Neural cell (in vitro differentiated cells): Measurements from ENCODE around the gene SSC5D. TPM values are rescaled to one million over a fixed set of nuclear protein-coding genes. Genes with fewer than 3 reads are reported as not detected.

Experiments
- H2AFZ ChIP-seq: fragments of 200-600, 300-800 bp; sonication (generic), shearing (Covaris generic); 2 replicates; pipeline ENCODE4 v1.6.0; 2014; ENCODE audit warnings: low read depth, mild to moderate bottlenecking, antibody characterized with exemption, low read length, moderate library complexity
- H3F3A ChIP-seq: fragments of 200-600 bp; shearing (Covaris generic); 2 replicates; pipeline ENCODE4 v1.6.1; 2016; ENCODE audit warnings: mild to moderate bottlenecking, moderate library complexity, mixed read lengths, antibody characterized with exemption, low read length; ENCODE audit not compliant: insufficient read depth, poor library complexity, severe bottlenecking
- H3K27ac ChIP-seq: fragments of 200-600, 300-800 bp; sonication (generic), shearing (Covaris generic); 2 replicates; pipeline ENCODE4 v1.5.1; 2014; ENCODE audit warnings: mild to moderate bottlenecking, low read length, moderate library complexity
- H3K27me3 ChIP-seq: fragments of 300-800, 200-600 bp; sonication (generic), shearing (Covaris generic); 2 replicates; pipeline ENCODE4 v1.6.0; 2014; ENCODE audit warnings: mild to moderate bottlenecking, low read depth, low read length, moderate library complexity; ENCODE audit not compliant: insufficient read depth
- H3K36me3 ChIP-seq: fragments of 300-800, 200-600 bp; sonication (generic), shearing (Covaris generic); 2 replicates; pipeline ENCODE4 v1.5.1; 2014; ENCODE audit warnings: mild to moderate bottlenecking, antibody characterized with exemption, low read length, moderate library complexity; ENCODE audit not compliant: insufficient read depth
- H3K4me2 ChIP-seq: fragments of 300-800, 200-600 bp; sonication (generic), shearing (Covaris generic); 2 replicates; pipeline ENCODE4 v1.6.0; 2014; ENCODE audit warnings: mild to moderate bottlenecking, low read length
- H3K4me3 ChIP-seq: fragments of 300-800, 200-600 bp; sonication (generic), shearing (Covaris generic); 2 replicates; pipeline ENCODE4 v1.5.1; 2014; ENCODE audit warnings: mild to moderate bottlenecking, low read length, moderate library complexity
- H3K79me2 ChIP-seq: fragments of 200-600 bp; shearing (Covaris generic); replicated peaks from 2 replicates; pipeline ENCODE4 v1.6.0; 2014; ENCODE audit warnings: mild to moderate bottlenecking, low read length, moderate library complexity; ENCODE audit not compliant: insufficient read depth
- H3K9ac ChIP-seq: fragments of 300-800, 200-600 bp; sonication (generic), shearing (Covaris generic); 2 replicates; pipeline ENCODE4 v1.6.1; 2016; ENCODE audit warnings: mild to moderate bottlenecking, low read length, mixed read lengths
- H3K9me2 ChIP-seq: fragments of 200-600 bp; shearing (Covaris generic); 2 replicates; pipeline ENCODE4 v1.6.1; 2016; ENCODE audit warnings: mild to moderate bottlenecking, low read length, mixed read lengths; ENCODE audit not compliant: insufficient read depth
- H3K9me3 ChIP-seq: fragments of 200-600, 300-800 bp; sonication (generic), shearing (Covaris generic); 2 replicates; pipeline ENCODE4 v1.6.1; 2016; ENCODE audit warnings: mild to moderate bottlenecking, mixed run types, low read length, moderate library complexity, mixed read lengths
- H4K20me1 ChIP-seq: fragments of 200-600 bp; shearing (Covaris generic); 2 replicates; pipeline ENCODE4 v1.6.1; 2016; ENCODE audit warnings: mild to moderate bottlenecking, mixed run types; ENCODE audit not compliant: insufficient read depth
- EP300 ChIP-seq: fragments of 450-650 bp; conservative IDR thresholded peaks from 2 replicates; pipeline ENCODE4 v1.6.1; 2014; ENCODE audit warnings: antibody characterized with exemption, mild to moderate bottlenecking, moderate library complexity; ENCODE audit not compliant: poor library complexity, severe bottlenecking
- EZH2 ChIP-seq: fragments of 200-600, 300-800 bp; shearing (Covaris generic), sonication (generic); IDR thresholded peaks from 2 replicates; pipeline ENCODE4 v1.6.1; 2014; ENCODE audit warnings: antibody characterized with exemption, low read length, borderline replicate concordance, mild to moderate bottlenecking; ENCODE audit not compliant: insufficient read depth, poor library complexity, severe bottlenecking
- MXI1 ChIP-seq: fragments of 450-650 bp; conservative IDR thresholded peaks from 2 replicates; pipeline ENCODE4 v1.6.1; 2014; ENCODE audit warnings: antibody characterized with exemption, mild to moderate bottlenecking; ENCODE audit not compliant: poor library complexity, severe bottlenecking
- POLR2AphosphoS5 ChIP-seq: IDR thresholded peaks from 2 replicates; pipeline ENCODE4 v1.6.1; 2012
- RAD21 ChIP-seq: fragments of 450-650 bp; conservative IDR thresholded peaks from 2 replicates; pipeline ENCODE4 v1.6.1; 2014; ENCODE audit warnings: antibody characterized with exemption, mild to moderate bottlenecking, moderate library complexity
- SMC3 ChIP-seq: fragments of 450-650 bp; conservative IDR thresholded peaks from 2 replicates; pipeline ENCODE4 v1.6.1; 2014; ENCODE audit warnings: antibody characterized with exemption, mild to moderate bottlenecking, moderate library complexity; ENCODE audit not compliant: poor library complexity
- TAF1 ChIP-seq: IDR thresholded peaks from 2 replicates; pipeline ENCODE4 v1.6.1; 2012; ENCODE audit warnings: low read depth
- polyA plus RNA-seq: library from polyadenylated mRNA; depleted of rRNA; stranded (reverse); fragments of >200 nt; gene quantifications from 2 replicates; pipeline ENCODE4 v1.2.3, GENCODE V29; 2014
- TF ChIP-seq, protein P1 (sequence below): IDR thresholded peaks from 2 replicates; pipeline ENCODE4 v1.6.1; 2012; ENCODE audit warnings: borderline replicate concordance
- TF ChIP-seq, protein P2 (sequence below): fragments of 450-650 bp; IDR thresholded peaks from 2 replicates; pipeline ENCODE4 v1.5.1; 2014; ENCODE audit warnings: antibody characterized with exemption, mild to moderate bottlenecking, moderate library complexity; ENCODE audit not compliant: poor library complexity, severe bottlenecking

Gene SSC5D
- polyA plus RNA-seq, 1 donor from 2014 or later = 0.45 TPM

- TF ChIP-seq SMC3 = no peak
- TF ChIP-seq POLR2AphosphoS5 = no peak
- TF ChIP-seq MXI1 = no peak
- TF ChIP-seq, protein P1, sequence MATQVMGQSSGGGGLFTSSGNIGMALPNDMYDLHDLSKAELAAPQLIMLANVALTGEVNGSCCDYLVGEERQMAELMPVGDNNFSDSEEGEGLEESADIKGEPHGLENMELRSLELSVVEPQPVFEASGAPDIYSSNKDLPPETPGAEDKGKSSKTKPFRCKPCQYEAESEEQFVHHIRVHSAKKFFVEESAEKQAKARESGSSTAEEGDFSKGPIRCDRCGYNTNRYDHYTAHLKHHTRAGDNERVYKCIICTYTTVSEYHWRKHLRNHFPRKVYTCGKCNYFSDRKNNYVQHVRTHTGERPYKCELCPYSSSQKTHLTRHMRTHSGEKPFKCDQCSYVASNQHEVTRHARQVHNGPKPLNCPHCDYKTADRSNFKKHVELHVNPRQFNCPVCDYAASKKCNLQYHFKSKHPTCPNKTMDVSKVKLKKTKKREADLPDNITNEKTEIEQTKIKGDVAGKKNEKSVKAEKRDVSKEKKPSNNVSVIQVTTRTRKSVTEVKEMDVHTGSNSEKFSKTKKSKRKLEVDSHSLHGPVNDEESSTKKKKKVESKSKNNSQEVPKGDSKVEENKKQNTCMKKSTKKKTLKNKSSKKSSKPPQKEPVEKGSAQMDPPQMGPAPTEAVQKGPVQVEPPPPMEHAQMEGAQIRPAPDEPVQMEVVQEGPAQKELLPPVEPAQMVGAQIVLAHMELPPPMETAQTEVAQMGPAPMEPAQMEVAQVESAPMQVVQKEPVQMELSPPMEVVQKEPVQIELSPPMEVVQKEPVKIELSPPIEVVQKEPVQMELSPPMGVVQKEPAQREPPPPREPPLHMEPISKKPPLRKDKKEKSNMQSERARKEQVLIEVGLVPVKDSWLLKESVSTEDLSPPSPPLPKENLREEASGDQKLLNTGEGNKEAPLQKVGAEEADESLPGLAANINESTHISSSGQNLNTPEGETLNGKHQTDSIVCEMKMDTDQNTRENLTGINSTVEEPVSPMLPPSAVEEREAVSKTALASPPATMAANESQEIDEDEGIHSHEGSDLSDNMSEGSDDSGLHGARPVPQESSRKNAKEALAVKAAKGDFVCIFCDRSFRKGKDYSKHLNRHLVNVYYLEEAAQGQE = no peak
- no peak for TF ChIP-seq RAD21
- TF ChIP-seq, protein P2, sequence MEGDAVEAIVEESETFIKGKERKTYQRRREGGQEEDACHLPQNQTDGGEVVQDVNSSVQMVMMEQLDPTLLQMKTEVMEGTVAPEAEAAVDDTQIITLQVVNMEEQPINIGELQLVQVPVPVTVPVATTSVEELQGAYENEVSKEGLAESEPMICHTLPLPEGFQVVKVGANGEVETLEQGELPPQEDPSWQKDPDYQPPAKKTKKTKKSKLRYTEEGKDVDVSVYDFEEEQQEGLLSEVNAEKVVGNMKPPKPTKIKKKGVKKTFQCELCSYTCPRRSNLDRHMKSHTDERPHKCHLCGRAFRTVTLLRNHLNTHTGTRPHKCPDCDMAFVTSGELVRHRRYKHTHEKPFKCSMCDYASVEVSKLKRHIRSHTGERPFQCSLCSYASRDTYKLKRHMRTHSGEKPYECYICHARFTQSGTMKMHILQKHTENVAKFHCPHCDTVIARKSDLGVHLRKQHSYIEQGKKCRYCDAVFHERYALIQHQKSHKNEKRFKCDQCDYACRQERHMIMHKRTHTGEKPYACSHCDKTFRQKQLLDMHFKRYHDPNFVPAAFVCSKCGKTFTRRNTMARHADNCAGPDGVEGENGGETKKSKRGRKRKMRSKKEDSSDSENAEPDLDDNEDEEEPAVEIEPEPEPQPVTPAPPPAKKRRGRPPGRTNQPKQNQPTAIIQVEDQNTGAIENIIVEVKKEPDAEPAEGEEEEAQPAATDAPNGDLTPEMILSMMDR = no peak
- no peak for TF ChIP-seq EZH2
- TF ChIP-seq TAF1 = no peak
- no peak for TF ChIP-seq EP300
- Histone ChIP-seq H3K4me3 (no peak overlapping the region), H3K9me3 (no peaks in the 10 kb centered on the region), H3K36me3 (no peaks in the 10 kb centered on the region), H3K79me2 (no peaks in the 10 kb centered on the region), H3K9me2 (no peaks in the 10 kb centered on the region), H3K9ac (no peak overlapping the region), H3F3A (no peaks in the 10 kb centered on the region), H4K20me1 (no peaks in the 10 kb centered on the region), H2AFZ (no peak overlapping the region), H3K27me3 (no peaks in the 10 kb centered on the region), H3K27ac (no peak overlapping the region), H3K4me2 (no peak overlapping the region)
Measured at GRCh38 chr19:55492362-55492944, 4.2 kb downstream of the SSC5D start.

- H2AFZ ChIP-seq = no peak overlapping the region
- H3K27ac ChIP-seq = no peak overlapping the region
- no peaks in the 10 kb centered on the region for H3K27me3 ChIP-seq
- no peak overlapping the region for H3K4me2 ChIP-seq
- H3K4me3 ChIP-seq = no peak overlapping the region
- no peak for TF ChIP-seq RAD21
- no peaks in the 10 kb centered on the region for H3K36me3 ChIP-seq
- no peaks in the 10 kb centered on the region for H3K9me2 ChIP-seq
- no peaks in the 10 kb centered on the region for H3K9me3 ChIP-seq
- H3K79me2 ChIP-seq = no peaks in the 10 kb centered on the region
- no peaks in the 10 kb centered on the region for H3F3A ChIP-seq
- no peak overlapping the region for H3K9ac ChIP-seq
- H4K20me1 ChIP-seq = no peaks in the 10 kb centered on the region
Measured at GRCh38 chr19:55493052-55493644, 4.9 kb downstream of the SSC5D start.
